Neural progenitor cell (in vitro differentiated cells): ENCODE data around the gene CARD11. TPM values are rescaled to one million over a fixed set of nuclear protein-coding genes. Genes with fewer than 3 reads are reported as not detected.

ENCODE experiments used
- DNase-seq: peaks from one replicate; pipeline ENCODE4 v3.0.0-alpha.2; 2016; ENCODE audit warnings: low spot score
- H2AFZ ChIP-seq: fragments of 200-600 bp; sonication (generic); replicated peaks from 2 replicates; pipeline ENCODE4 v1.6.1; 2016; ENCODE audit warnings: antibody characterized with exemption
- H3F3A ChIP-seq: fragments of 200-600 bp; sonication (generic); 2 replicates; pipeline ENCODE4 v1.6.1; 2016; ENCODE audit warnings: antibody characterized with exemption, low read depth
- H3K27ac ChIP-seq: fragments of 200-600 bp; sonication (generic); 2 replicates; pipeline ENCODE4 v1.5.1; 2016; ENCODE audit warnings: mild to moderate bottlenecking
- H3K27me3 ChIP-seq: fragments of 200-600 bp; sonication (generic); 2 replicates; pipeline ENCODE4 v1.6.1; 2016; ENCODE audit warnings: mild to moderate bottlenecking, moderate library complexity
- H3K36me3 ChIP-seq: fragments of 200-600 bp; sonication (generic); 2 replicates; pipeline ENCODE4 v1.5.1; 2016
- H3K4me1 ChIP-seq: fragments of 200-600 bp; sonication (generic); 2 replicates; pipeline ENCODE4 v1.6.1; 2016; ENCODE audit warnings: mixed run types
- H3K4me2 ChIP-seq: fragments of 200-600 bp; sonication (generic); 2 replicates; pipeline ENCODE4 v1.6.1; 2016
- H3K4me3 ChIP-seq: fragments of 200-600 bp; sonication (generic); 2 replicates; pipeline ENCODE4 v1.5.1; 2016
- H3K79me2 ChIP-seq: fragments of 200-600 bp; sonication (generic); 2 replicates; pipeline ENCODE4 v1.6.1; 2016; ENCODE audit warnings: low read depth
- H3K9ac ChIP-seq: fragments of 200-600 bp; sonication (generic); 2 replicates; pipeline ENCODE4 v1.6.1; 2016
- H3K9me3 ChIP-seq: fragments of 200-600 bp; sonication (generic); 2 replicates; pipeline ENCODE4 v1.5.1; 2016; ENCODE audit warnings: low read depth
- H4K20me1 ChIP-seq: fragments of 200-600 bp; sonication (generic); 2 replicates; pipeline ENCODE4 v1.6.1; 2016; ENCODE audit warnings: low read depth
- H3K27ac Mint-ChIP-seq: 3 replicates; pipeline ENCODE4 v1.8.0; 2021; ENCODE audit warnings: mixed read lengths
- H3K27me3 Mint-ChIP-seq: 2 replicates; pipeline ENCODE4 v1.8.0; 2022; ENCODE audit warnings: low read depth, mild to moderate bottlenecking, inconsistent platforms, moderate library complexity, mixed read lengths; ENCODE audit not compliant: insufficient read depth
- H3K36me3 Mint-ChIP-seq: 3 replicates; pipeline ENCODE4 v1.8.0; 2021; ENCODE audit warnings: mixed read lengths
- H3K4me1 Mint-ChIP-seq: 3 replicates; pipeline ENCODE4 v1.8.0; 2021; ENCODE audit warnings: mixed read lengths
- H3K4me3 Mint-ChIP-seq: 3 replicates; pipeline ENCODE4 v1.8.0; 2021; ENCODE audit warnings: mild to moderate bottlenecking, moderate library complexity, mixed read lengths
- H3K9me3 Mint-ChIP-seq: 3 replicates; pipeline ENCODE4 v1.8.0; 2020; ENCODE audit warnings: mixed read lengths
- CTCF ChIP-seq: fragments of 200-600 bp; sonication (generic); IDR thresholded peaks from 2 replicates; pipeline ENCODE4 v1.5.1; 2017; ENCODE audit warnings: antibody characterized with exemption, mild to moderate bottlenecking
- EZH2 ChIP-seq: fragments of 200-600 bp; sonication (generic); IDR thresholded peaks from 2 replicates; pipeline ENCODE4 v1.6.1; 2017; ENCODE audit warnings: antibody characterized with exemption, mild to moderate bottlenecking, moderate library complexity
- EZH2phosphoT487 ChIP-seq: fragments of 200-600 bp; sonication (generic); IDR thresholded peaks from 2 replicates; pipeline ENCODE4 v1.6.1; 2017; ENCODE audit warnings: antibody characterized with exemption
- total RNA-seq: library from RNA; depleted of rRNA; stranded (reverse); fragments of >200 nt; gene quantifications from 2 replicates; pipeline ENCODE4 v1.2.3, GENCODE V29; 2015; ENCODE audit warnings: low replicate concordance

Gene CARD11
- total RNA-seq, 1 donor from 2014 or later = 0.75 TPM

GRCh38 chr7:2945171-2945570 is 98.5 kb downstream of the CARD11 start:
- Mint-ChIP-seq H3K36me3 (no peaks in the 10 kb centered on the region), H3K27me3 (peaks cover 8% of the 10 kb centered on the region), H3K4me1 (peaks cover 3% of the 10 kb centered on the region), H3K9me3 (peaks cover 14% of the 10 kb centered on the region), H3K27ac (no peak overlapping the region), H3K4me3 (no peak overlapping the region)
- Histone ChIP-seq H3K9ac (no peak overlapping the region), H3K9me3 (peaks cover 5% of the 10 kb centered on the region), H2AFZ (no peak overlapping the region), H3K36me3 (no peaks in the 10 kb centered on the region), H4K20me1 (no peaks in the 10 kb centered on the region), H3K27me3 (no peaks in the 10 kb centered on the region), H3K4me1 (no peaks in the 10 kb centered on the region), H3K79me2 (no peaks in the 10 kb centered on the region), H3F3A (no peaks in the 10 kb centered on the region), H3K4me2 (no peak overlapping the region), H3K27ac (no peak overlapping the region), H3K4me3 (no peak overlapping the region)
- DNase-seq = no peak
- TF ChIP-seq EZH2 (no peak), EZH2phosphoT487 (no peak), CTCF (no peak)

DNA sequence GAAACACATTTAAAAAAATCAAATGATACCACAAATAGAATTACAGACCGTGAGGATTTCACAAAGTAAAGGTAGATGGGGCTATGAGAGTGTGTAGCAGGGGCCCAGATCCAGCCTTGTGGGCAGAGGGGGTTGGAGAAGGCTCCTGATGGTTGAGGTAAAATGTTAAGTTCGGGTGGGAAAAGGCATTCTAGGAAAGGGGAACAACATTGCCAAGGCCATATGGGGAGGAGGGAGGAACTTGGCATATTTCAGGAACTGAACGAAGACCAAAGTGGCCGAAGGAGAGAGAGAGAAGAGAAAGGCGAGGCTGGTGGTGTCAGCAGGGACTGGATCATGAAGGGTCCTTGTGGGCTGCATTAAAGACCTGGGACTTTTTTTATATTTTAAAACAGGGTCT is 98.9 kb downstream of the CARD11 start:
- Histone ChIP-seq H4K20me1 (no peaks in the 10 kb centered on the region), H3K9ac (no peak overlapping the region), H3K9me3 (peaks cover 5% of the 10 kb centered on the region), H3K27me3 (no peaks in the 10 kb centered on the region), H3K4me2 (no peak overlapping the region), H3K36me3 (no peaks in the 10 kb centered on the region), H3F3A (no peaks in the 10 kb centered on the region), H3K4me3 (no peak overlapping the region), H3K27ac (no peak overlapping the region), H2AFZ (no peak overlapping the region), H3K79me2 (no peaks in the 10 kb centered on the region), H3K4me1 (no peaks in the 10 kb centered on the region)
- Mint-ChIP-seq H3K4me3 (no peak overlapping the region), H3K27me3 (peaks cover 8% of the 10 kb centered on the region), H3K4me1 (peaks cover 4% of the 10 kb centered on the region), H3K36me3 (no peaks in the 10 kb centered on the region), H3K9me3 (peaks cover 13% of the 10 kb centered on the region), H3K27ac (no peak overlapping the region)
- TF ChIP-seq EZH2phosphoT487 = no peak
- TF ChIP-seq CTCF = no peak
- no peak for TF ChIP-seq EZH2
- no peak for DNase-seq

GRCh38 chr7:2943851-2944601 is 99.6 kb downstream of the CARD11 start:
- Mint-ChIP-seq H3K4me3 (no peak overlapping the region), H3K4me1 (peaks cover 10% of the 10 kb centered on the region), H3K36me3 (no peaks in the 10 kb centered on the region), H3K9me3 (peaks cover 8% of the 10 kb centered on the region), H3K27me3 (peaks cover 14% of the 10 kb centered on the region), H3K27ac (no peak overlapping the region)
- Histone ChIP-seq H4K20me1 (no peaks in the 10 kb centered on the region), H3K4me3 (no peak overlapping the region), H3K9me3 (no peaks in the 10 kb centered on the region), H3K27ac (no peak overlapping the region), H3K4me1 (peaks cover 1% of the 10 kb centered on the region), H3K4me2 (no peak overlapping the region), H3K79me2 (no peaks in the 10 kb centered on the region), H3K27me3 (no peaks in the 10 kb centered on the region), H3K9ac (no peak overlapping the region), H3F3A (no peaks in the 10 kb centered on the region), H2AFZ (no peak overlapping the region), H3K36me3 (no peaks in the 10 kb centered on the region)
- no peak for TF ChIP-seq EZH2phosphoT487
- no peak for TF ChIP-seq CTCF
- no peak for TF ChIP-seq EZH2
- no peak for DNase-seq
